GM12878 (cell line): ENCODE measurements around the gene TNFSF9. TPM values are rescaled to one million over a fixed set of nuclear protein-coding genes. Genes with fewer than 3 reads are reported as not detected.

Experiments
- ATF3 ChIP-seq: IDR thresholded peaks from 2 replicates; pipeline ENCODE4 v1.6.1; 2011; ENCODE audit warnings: low read depth, mild to moderate bottlenecking, low read length, moderate library complexity, borderline replicate concordance; ENCODE audit errors: extremely low read depth
- BCL3 ChIP-seq: IDR thresholded peaks from 2 replicates; pipeline ENCODE4 v1.6.1; 2011; ENCODE audit warnings: borderline replicate concordance, low read depth, mild to moderate bottlenecking, moderate library complexity, low read length; ENCODE audit not compliant: insufficient read depth, poor library complexity, severe bottlenecking
- BCLAF1 ChIP-seq: fragments of 450-650 bp; IDR thresholded peaks from 2 replicates; pipeline ENCODE4 v1.6.1; 2017; ENCODE audit warnings: antibody characterized with exemption, mild to moderate bottlenecking, moderate library complexity
- BMI1 ChIP-seq: fragments of 450-650 bp; IDR thresholded peaks from 2 replicates; pipeline ENCODE4 v1.6.1; 2016; ENCODE audit warnings: mild to moderate bottlenecking, moderate library complexity, borderline replicate concordance
- ELK1 ChIP-seq: IDR thresholded peaks from 2 replicates; pipeline ENCODE4 v1.6.1; 2012; ENCODE audit warnings: low read depth, low read length, improper control_type of control experiment
- HDAC6 ChIP-seq: fragments of 200-600 bp; sonication (generic); IDR thresholded peaks from one replicate; pipeline ENCODE4 v1.8.0; 2017; ENCODE audit warnings: antibody characterized with exemption; ENCODE audit not compliant: unreplicated experiment
- MEF2A ChIP-seq: IDR thresholded peaks from 2 replicates; pipeline ENCODE4 v1.6.1; 2011; ENCODE audit warnings: low read depth, mild to moderate bottlenecking, low read length, moderate library complexity; ENCODE audit not compliant: insufficient read depth
- NFYA ChIP-seq: IDR thresholded peaks from 2 replicates; pipeline ENCODE4 v1.6.1; 2011; ENCODE audit warnings: low read depth, mild to moderate bottlenecking, low read length, improper control_type of control experiment, borderline replicate concordance
- NKRF ChIP-seq: fragments of 450-650 bp; conservative IDR thresholded peaks from 2 replicates; pipeline ENCODE4 v1.6.1; 2017; ENCODE audit warnings: mild to moderate bottlenecking, moderate library complexity
- NRF1 ChIP-seq: conservative IDR thresholded peaks from 2 replicates; pipeline ENCODE4 v1.6.1; 2011; ENCODE audit warnings: mild to moderate bottlenecking, low read depth, low read length, improper control_type of control experiment
- RAD51 ChIP-seq: fragments of 450-650 bp; IDR thresholded peaks from 2 replicates; pipeline ENCODE4 v1.6.1; 2016; ENCODE audit warnings: moderate library complexity, mild to moderate bottlenecking, inconsistent platforms
- RELA ChIP-seq: fragments of 450-650 bp; IDR thresholded peaks from 2 replicates; pipeline ENCODE4 v1.8.0; 2014; ENCODE audit warnings: borderline replicate concordance; ENCODE audit not compliant: partially characterized antibody
- RELB ChIP-seq: fragments of 450-650 bp; IDR thresholded peaks from 2 replicates; pipeline ENCODE4 v1.6.1; 2017; ENCODE audit warnings: low read depth, mild to moderate bottlenecking, moderate library complexity
- SIN3A ChIP-seq: IDR thresholded peaks from 2 replicates; pipeline ENCODE4 v1.6.1; 2012; ENCODE audit warnings: low read depth, low read length, improper control_type of control experiment
- USF2 ChIP-seq: IDR thresholded peaks from 2 replicates; pipeline ENCODE4 v1.6.1; 2011; ENCODE audit warnings: low read depth, low read length, improper control_type of control experiment, borderline replicate concordance
- ZNF217 ChIP-seq: fragments of 450-650 bp; IDR thresholded peaks from 2 replicates; pipeline ENCODE4 v1.6.1; 2017; ENCODE audit warnings: antibody characterized with exemption, mild to moderate bottlenecking
- polyA plus RNA-seq, 11 experiments: library from polyadenylated mRNA; depleted of rRNA in 4 of 11; unstranded in 6 of 11; stranded (reverse) in 5 of 11; fragments of >200 nt; fragmentation: Nextera tagmentation in 4 of 11; fragmentation: Illumina TruSeq in 1 of 11; extraction: Ambion mirVana in 4 of 11; extraction: Trizol in 1 of 11; gene quantifications; 1 replicate in 1 of 11; 2 replicates in 10 of 11; pipeline versions ENCODE4 v1.2.1 to v1.2.3, GENCODE V29; 2011 to 2016; ENCODE audit warnings: inconsistent platforms in 2 of 11, missing spikeins in 2 of 11, low read depth in 1 of 11
- total RNA-seq, 4 experiments: library from RNA; depleted of rRNA in 3 of 4; stranded (reverse); fragments of >200 nt in 3 of 4; fragmentation: Illumina TruSeq in 1 of 4; extraction: Trizol in 1 of 4; gene quantifications; 2 replicates each; pipeline versions ENCODE4 v1.2.1 to v1.2.3, GENCODE V29; 2013 to 2021

Gene TNFSF9
- total and polyA plus RNA-seq, 10 of the 15 experiments (the other 5 are each of a cell fraction or from before 2014, with no cell fraction given) = 6.2 to 75.3 (median 22.1) TPM

GRCh38 chr19:6521718-6522646, 8.8 kb upstream of the TNFSF9 start (continued):
- TF ChIP-seq BCLAF1 = no peak
- no peak for TF ChIP-seq ATF3
- no peak for TF ChIP-seq BCL3
- 0 out of 2 replicates have a peak, but pooled peaks have one; percentile 3 for TF ChIP-seq MEF2A
- TF ChIP-seq RELA = peak; percentile 57
- peak; percentile 51; the same call in 1 of the 2 replicates for TF ChIP-seq SIN3A
- no peak for TF ChIP-seq NRF1
- TF ChIP-seq ELK1 = no peak
- no peak for TF ChIP-seq BMI1
- no peak; the same call in 1 of the 2 replicates for TF ChIP-seq NKRF
- peak; percentile 90 for TF ChIP-seq RELB
- TF ChIP-seq RAD51 = peak; percentile 42; the same call in 1 of the 2 replicates
- TF ChIP-seq HDAC6 = no peak
- no peak for TF ChIP-seq USF2
- TF ChIP-seq NFYA = no peak
- TF ChIP-seq ZNF217 = peak; percentile 71
